Calu3 (cell line): Measurements from ENCODE around the gene JADE1. TPM values are rescaled to one million over a fixed set of nuclear protein-coding genes. Genes with fewer than 3 reads are reported as not detected.

Experiments
- Bru-seq: library from RNA; stranded (reverse); fragments of 400-500 nt; gene quantifications from one replicate; lab custom pipeline; 2021; lab: Mats Ljungman, UMichigan
- BruChase-seq, 2 experiments: library from RNA; stranded (reverse); fragments of 400-500 nt; gene quantifications; one replicate each; lab custom pipeline; 2021; lab: Mats Ljungman, UMichigan
- BruUV-seq: library from RNA; stranded (reverse); fragments of 400-500 nt; replicated peaks from 2 replicates; lab custom pipeline; 2021; lab: Mats Ljungman, UMichigan
- CTCF ChIA-PET: fragments of 300-600 bp; sonication (Branson Sonifier 250); formaldehyde crosslinking; loops from one replicate; lab custom pipeline; 2022; ENCODE audit warnings: antibody characterized with exemption; lab: Charles Lee
- DNase-seq: peaks from one replicate; pipeline ENCODE4 v3.0.0; 2022
- H3K27ac Mint-ChIP-seq: one replicate; pipeline ENCODE4 v1.8.0; 2022; ENCODE audit warnings: mixed read lengths; ENCODE audit not compliant: unreplicated experiment
- H3K27me3 Mint-ChIP-seq: one replicate; pipeline ENCODE4 v1.8.0; 2022; ENCODE audit warnings: mixed read lengths; ENCODE audit not compliant: unreplicated experiment
- H3K36me3 Mint-ChIP-seq: one replicate; pipeline ENCODE4 v1.8.0; 2022; ENCODE audit warnings: mild to moderate bottlenecking, moderate library complexity, mixed read lengths; ENCODE audit not compliant: insufficient read depth, unreplicated experiment
- H3K4me1 Mint-ChIP-seq: one replicate; pipeline ENCODE4 v1.8.0; 2022; ENCODE audit warnings: mild to moderate bottlenecking, low read depth, mixed read lengths; ENCODE audit not compliant: unreplicated experiment
- H3K4me3 Mint-ChIP-seq: one replicate; pipeline ENCODE4 v1.8.0; 2022; ENCODE audit warnings: mild to moderate bottlenecking, low read depth, moderate library complexity, mixed read lengths; ENCODE audit not compliant: unreplicated experiment
- H3K9me3 Mint-ChIP-seq: one replicate; pipeline ENCODE4 v1.8.0; 2022; ENCODE audit warnings: low read depth, mixed read lengths; ENCODE audit not compliant: unreplicated experiment
- intact Hi-C: fragments of 100-400 bp; cut with micrococcal nuclease; formaldehyde crosslinking; loops from one replicate; pipeline ENCODE4 v1.10.0; 2022; ENCODE audit not compliant: unreplicated experiment
- long read RNA-seq: library from polyadenylated mRNA; stranded (forward); transcript quantifications from one replicate; pipeline ENCODE4 v2.0.0, GENCODE V29; 2022
- total RNA-seq: library from RNA; stranded (reverse); gene quantifications from 2 replicates; pipeline ENCODE4 v1.2.3, GENCODE V29; 2022
- TF ChIP-seq, protein P1 (sequence below): fragments of 200-600 bp; IDR thresholded peaks from one replicate; pipeline ENCODE4 v1.8.0; 2022; ENCODE audit warnings: antibody characterized with exemption; ENCODE audit not compliant: unreplicated experiment

Gene JADE1
- 29.9 and 33.9 TPM in 2 replicates for total RNA-seq
- Bru-seq, nascent RNA = percentile 85 among the genes with signal in this experiment
- BruChase-seq, experiment 1, labeled RNA remaining after a 6-hour chase = percentile 70 among the genes with signal in this experiment
- percentile 83 among the genes with signal in this experiment for BruChase-seq, experiment 2, labeled RNA remaining after a 2-hour chase
- long read RNA-seq, full-length matches to known transcripts = 19 of 33 reads
- long read RNA-seq, partial matches to known transcripts = 6 of 33 reads
- long read RNA-seq, other reads (novel, unspliced or antisense) = 8 of 33 reads

DNA sequence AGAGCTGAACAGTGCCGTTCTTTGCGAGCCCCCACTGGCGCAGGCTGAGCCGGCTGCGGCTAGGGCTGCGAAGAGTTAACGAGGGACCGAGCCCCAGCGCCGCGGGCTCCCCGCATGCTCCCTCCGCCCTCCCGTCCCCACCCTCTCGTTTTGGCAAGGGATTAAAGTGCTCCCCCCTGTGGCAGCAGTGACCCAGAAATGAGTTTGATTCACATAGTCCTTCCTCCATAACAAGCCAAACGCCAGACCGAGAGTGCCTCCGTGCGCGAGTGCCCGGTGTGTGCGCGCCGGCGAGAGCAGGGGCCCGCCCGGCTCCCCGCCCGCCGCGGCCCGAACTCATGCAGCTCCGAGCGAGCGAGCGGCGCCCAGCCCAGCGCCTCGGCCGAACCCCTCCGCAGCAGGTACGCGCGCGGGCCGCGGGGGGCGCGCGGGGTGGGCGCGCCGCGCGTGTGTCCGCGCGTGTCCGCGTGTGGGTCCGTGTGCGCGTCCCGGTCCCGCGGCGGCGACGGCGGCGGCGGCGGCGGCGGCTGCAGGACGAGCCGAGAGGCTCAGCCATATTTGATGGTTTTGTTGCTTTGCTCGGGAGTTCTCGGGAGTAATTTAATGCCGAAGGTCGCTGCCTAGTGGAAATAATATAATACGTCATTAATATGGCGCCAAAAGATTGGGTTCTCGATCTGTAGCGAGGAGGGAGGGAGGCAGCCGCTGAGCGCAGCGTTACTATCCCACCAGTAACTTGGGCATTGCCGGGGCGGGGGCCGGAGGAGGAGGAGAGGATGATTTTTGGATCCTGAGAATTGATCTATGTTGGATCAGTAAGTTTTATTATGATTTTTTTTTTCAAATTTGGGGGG, at the start of gene JADE1:
Gene JADE1, plus strand, starts transcription at position 224 of the 854 bp plus-strand sequence. CDS start 22,059 bp downstream, outside the sequence.
- Mint-ChIP-seq H3K27me3 (no peaks in the 10 kb centered on the region), H3K36me3 (peaks cover 41% of the 10 kb centered on the region), H3K27ac (peak within 1 kb of the TSS; percentile 92), H3K4me3 (peak within 1 kb of the TSS; percentile 81), H3K4me1 (peaks cover 8% of the 10 kb centered on the region), H3K9me3 (no peaks in the 10 kb centered on the region)
- BruUV-seq = no TSS peak
- CTCF ChIA-PET = interaction anchor here (0.7 to 1.5 kb wide), 4 partner anchors 161 to 355 kb away, joined by 5 to 8 read pairs (median 7); no protein-coding TSS in a partner anchor
- DNase-seq = peak; percentile 87
- TF ChIP-seq, protein P1, sequence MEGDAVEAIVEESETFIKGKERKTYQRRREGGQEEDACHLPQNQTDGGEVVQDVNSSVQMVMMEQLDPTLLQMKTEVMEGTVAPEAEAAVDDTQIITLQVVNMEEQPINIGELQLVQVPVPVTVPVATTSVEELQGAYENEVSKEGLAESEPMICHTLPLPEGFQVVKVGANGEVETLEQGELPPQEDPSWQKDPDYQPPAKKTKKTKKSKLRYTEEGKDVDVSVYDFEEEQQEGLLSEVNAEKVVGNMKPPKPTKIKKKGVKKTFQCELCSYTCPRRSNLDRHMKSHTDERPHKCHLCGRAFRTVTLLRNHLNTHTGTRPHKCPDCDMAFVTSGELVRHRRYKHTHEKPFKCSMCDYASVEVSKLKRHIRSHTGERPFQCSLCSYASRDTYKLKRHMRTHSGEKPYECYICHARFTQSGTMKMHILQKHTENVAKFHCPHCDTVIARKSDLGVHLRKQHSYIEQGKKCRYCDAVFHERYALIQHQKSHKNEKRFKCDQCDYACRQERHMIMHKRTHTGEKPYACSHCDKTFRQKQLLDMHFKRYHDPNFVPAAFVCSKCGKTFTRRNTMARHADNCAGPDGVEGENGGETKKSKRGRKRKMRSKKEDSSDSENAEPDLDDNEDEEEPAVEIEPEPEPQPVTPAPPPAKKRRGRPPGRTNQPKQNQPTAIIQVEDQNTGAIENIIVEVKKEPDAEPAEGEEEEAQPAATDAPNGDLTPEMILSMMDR = no peak
- intact Hi-C loops = loop anchor here (1.0 to 5.0 kb wide), 3 partner anchors 53 to 283 kb away; partner anchors contain the start of gene SCLT1

DNA sequence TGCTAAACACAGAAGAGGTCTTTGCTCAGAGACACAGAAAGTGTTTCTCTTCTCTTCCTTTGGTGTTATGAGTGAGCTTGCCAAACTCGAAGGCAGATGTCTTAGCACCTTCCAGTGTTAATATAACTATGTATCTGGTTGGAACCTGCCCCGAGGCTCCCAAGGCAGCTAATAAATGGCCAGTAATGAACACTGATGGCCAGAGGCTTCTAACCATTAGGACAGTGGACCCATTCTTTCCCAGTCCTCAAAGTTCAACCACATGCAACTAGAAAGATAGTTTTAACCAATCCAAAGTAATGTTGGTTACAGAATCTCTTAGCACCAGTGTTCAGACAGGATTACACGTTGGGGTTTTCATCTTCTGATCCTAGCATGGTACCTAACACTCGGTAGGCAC, 42.7 kb upstream of the JADE1 start:
- no peaks in the 10 kb centered on the region for H3K4me1 Mint-ChIP-seq
- DNase-seq = no peak
- H3K27ac Mint-ChIP-seq = no peak overlapping the region
- no peaks in the 10 kb centered on the region for H3K27me3 Mint-ChIP-seq
- intact Hi-C loops = no loop called here
- no peaks in the 10 kb centered on the region for H3K9me3 Mint-ChIP-seq
- CTCF ChIA-PET = no interaction called here
- BruUV-seq = no TSS peak
- no peaks in the 10 kb centered on the region for H3K36me3 Mint-ChIP-seq
- H3K4me3 Mint-ChIP-seq = no peak overlapping the region
- TF ChIP-seq, protein P1 = no peak

DNA sequence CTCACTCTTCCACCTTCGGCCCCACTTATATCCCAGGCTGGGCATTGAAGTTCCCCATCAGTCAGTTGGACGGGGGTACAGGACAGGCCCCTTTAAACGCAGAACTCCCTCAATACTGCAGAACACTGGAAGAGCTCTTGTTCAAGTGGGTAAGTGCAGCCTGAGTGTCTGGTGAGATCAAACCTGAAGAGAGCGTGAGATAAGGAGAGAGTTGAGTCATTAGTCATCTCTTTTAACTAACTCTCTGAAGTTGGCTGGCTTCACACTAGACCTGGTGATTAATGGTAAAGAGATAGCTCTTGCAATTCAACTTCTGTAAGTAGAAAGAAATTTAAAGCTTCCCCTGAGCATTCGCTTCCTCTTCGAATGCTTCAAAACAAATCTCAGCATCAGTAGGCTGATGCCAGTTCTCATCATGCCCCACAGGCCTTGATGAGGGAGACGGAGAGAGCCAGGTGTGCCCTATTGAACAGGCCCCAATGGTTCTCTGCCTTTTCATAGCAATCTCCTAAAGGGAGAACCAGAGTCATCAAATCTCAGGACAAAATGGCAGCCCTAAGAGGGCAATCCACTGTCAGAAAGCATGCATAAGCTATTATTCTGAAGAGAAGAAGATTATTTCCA, 41.0 kb upstream of the JADE1 start:
- no peaks in the 10 kb centered on the region for H3K27me3 Mint-ChIP-seq
- no peaks in the 10 kb centered on the region for H3K4me1 Mint-ChIP-seq
- DNase-seq = no peak
- no TSS peak for BruUV-seq
- CTCF ChIA-PET = no interaction called here
- intact Hi-C loops = no loop called here
- no peak overlapping the region for H3K4me3 Mint-ChIP-seq
- H3K36me3 Mint-ChIP-seq = no peaks in the 10 kb centered on the region
- TF ChIP-seq, protein P1 = no peak
- no peaks in the 10 kb centered on the region for H3K9me3 Mint-ChIP-seq
- H3K27ac Mint-ChIP-seq = no peak overlapping the region

DNA sequence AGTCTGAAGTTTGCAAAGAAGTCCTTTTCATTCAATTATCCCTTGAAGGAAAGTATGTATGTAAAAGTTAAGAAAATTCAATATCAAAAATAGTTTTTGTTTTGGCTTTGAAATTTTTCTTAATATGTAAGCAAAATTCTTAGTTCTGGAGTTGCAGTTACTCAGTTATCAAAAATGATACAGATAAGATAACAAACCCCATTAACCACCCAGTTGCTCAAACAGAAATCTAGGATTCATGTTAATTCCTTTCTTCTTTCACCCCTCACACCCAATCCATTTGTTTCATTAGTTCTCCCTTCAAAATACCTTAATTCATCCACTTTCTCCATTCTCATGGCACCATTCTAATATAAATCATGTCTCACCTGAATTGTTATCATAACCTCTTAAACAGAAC, 40.5 kb upstream of the JADE1 start:
- BruUV-seq = no TSS peak
- H3K27me3 Mint-ChIP-seq = no peaks in the 10 kb centered on the region
- no peaks in the 10 kb centered on the region for H3K9me3 Mint-ChIP-seq
- TF ChIP-seq, protein P1 = no peak
- DNase-seq = no peak
- H3K36me3 Mint-ChIP-seq = no peaks in the 10 kb centered on the region
- CTCF ChIA-PET = no interaction called here
- H3K4me1 Mint-ChIP-seq = no peaks in the 10 kb centered on the region
- intact Hi-C loops = no loop called here
- H3K4me3 Mint-ChIP-seq = no peak overlapping the region
- H3K27ac Mint-ChIP-seq = no peak overlapping the region
